CD14-positive monocyte (primary cell): ENCODE measurements around the gene PHACTR2. TPM values are rescaled to one million over a fixed set of nuclear protein-coding genes. Genes with fewer than 3 reads are reported as not detected.
"Not testable (repeated sequence)": the region's sequence is repeated elsewhere in the genome, so short reads cannot be mapped to it uniquely, and the experiment has no call there.

Source experiments
- DNase-seq, 3 donors: peaks; one replicate each; pipeline ENCODE4 v3.0.0-alpha.2; 2011 to 2022
- H2AFZ ChIP-seq: 2 replicates; pipeline ENCODE4 v1.6.0; 2012; ENCODE audit warnings: mild to moderate bottlenecking, low read depth, low read length, inconsistent platforms; ENCODE audit not compliant: insufficient read depth, poor library complexity, severe bottlenecking
- H3K27ac ChIP-seq, 2 donors: 1 replicate in 1 of 2; 2 replicates in 1 of 2; pipeline ENCODE4 v1.5.1; 2012 to 2013; ENCODE audit warnings: low read length in 2 of 2, control low read depth in 1 of 2, inconsistent platforms in 1 of 2, low read depth in 1 of 2, mild to moderate bottlenecking in 1 of 2
- H3K27me3 ChIP-seq, 2 donors: one replicate each; pipeline versions ENCODE4 v1.6.0 to v1.6.1; 2011 to 2013; ENCODE audit warnings: low read length in 2 of 2; ENCODE audit not compliant: control insufficient read depth in 2 of 2, insufficient read depth in 2 of 2
- H3K36me3 ChIP-seq, 2 donors: replicated peaks in 1 of 2; 1 replicate in 1 of 2; 2 replicates in 1 of 2; pipeline versions ENCODE4 v1.5.1 to v1.6.1; 2012 to 2013; ENCODE audit warnings: low read length in 2 of 2, control low read depth in 1 of 2, inconsistent platforms in 1 of 2, mild to moderate bottlenecking in 1 of 2; ENCODE audit not compliant: insufficient read depth in 2 of 2, control insufficient read depth in 1 of 2
- H3K4me1 ChIP-seq, 2 donors: 1 replicate in 1 of 2; 2 replicates in 1 of 2; pipeline versions ENCODE4 v1.5.1 to v1.6.1; 2012 to 2013; ENCODE audit warnings: low read length in 2 of 2, control low read depth in 1 of 2, inconsistent platforms in 1 of 2, mild to moderate bottlenecking in 1 of 2, moderate library complexity in 1 of 2; ENCODE audit not compliant: insufficient read depth in 2 of 2, control insufficient read depth in 1 of 2
- H3K4me2 ChIP-seq: replicated peaks from 2 replicates; pipeline ENCODE3; 2012; ENCODE audit warnings: low read length, moderate library complexity, mild to moderate bottlenecking; ENCODE audit not compliant: poor library complexity, severe bottlenecking; ENCODE audit errors: extremely low read depth
- H3K4me3 ChIP-seq, 3 experiments: fragments of 200-600 bp in 1 of 3; sonication (generic) in 1 of 3; replicated peaks in 1 of 3; 1 replicate in 2 of 3; 2 replicates in 1 of 3; pipeline ENCODE4 v1.5.1; 2011 to 2013; ENCODE audit warnings: low read length in 3 of 3, mild to moderate bottlenecking in 3 of 3, control low read depth in 2 of 3, low read depth in 2 of 3, inconsistent platforms in 1 of 3, moderate library complexity in 1 of 3
- H3K79me2 ChIP-seq: 2 replicates; pipeline ENCODE4 v1.6.0; 2012; ENCODE audit warnings: mild to moderate bottlenecking, control low read depth, inconsistent platforms, low read length, moderate library complexity; ENCODE audit not compliant: insufficient read depth
- H3K9ac ChIP-seq: 2 replicates; pipeline ENCODE4 v1.6.0; 2017; ENCODE audit warnings: low read length, mild to moderate bottlenecking; ENCODE audit not compliant: insufficient read depth, poor library complexity, severe bottlenecking
- H3K9me3 ChIP-seq, 2 donors: replicated peaks in 1 of 2; 1 replicate in 1 of 2; 2 replicates in 1 of 2; pipeline versions ENCODE4 v1.5.1 to v1.6.1; 2012 to 2013; ENCODE audit warnings: low read length in 2 of 2, control low read depth in 1 of 2; ENCODE audit not compliant: control insufficient read depth in 1 of 2, insufficient read depth in 1 of 2
- H4K20me1 ChIP-seq: 2 replicates; pipeline ENCODE4 v1.6.0; 2012; ENCODE audit warnings: mild to moderate bottlenecking, low read length, control low read depth, moderate library complexity; ENCODE audit not compliant: insufficient read depth
- H3K27ac Mint-ChIP-seq, 7 donors: one replicate each; pipeline ENCODE4 v1.8.0; 2020; ENCODE audit warnings: mild to moderate bottlenecking in 7 of 7, mixed read lengths in 7 of 7, moderate library complexity in 6 of 7, inconsistent platforms in 2 of 7
- H3K27me3 Mint-ChIP-seq, 3 donors: one replicate each; pipeline ENCODE4 v1.8.0; 2021 to 2022; ENCODE audit warnings: low read depth in 3 of 3, mild to moderate bottlenecking in 3 of 3, mixed read lengths in 3 of 3, moderate library complexity in 3 of 3, inconsistent platforms in 1 of 3
- H3K36me3 Mint-ChIP-seq, 2 donors: one replicate each; pipeline ENCODE4 v1.8.0; 2020; ENCODE audit warnings: mixed read lengths in 2 of 2, inconsistent platforms in 1 of 2, mild to moderate bottlenecking in 1 of 2
- H3K4me1 Mint-ChIP-seq: one replicate; pipeline ENCODE4 v1.8.0; 2020; ENCODE audit warnings: mild to moderate bottlenecking, mixed read lengths
- H3K4me3 Mint-ChIP-seq, 2 donors: one replicate each; pipeline ENCODE4 v1.8.0; 2020; ENCODE audit warnings: mild to moderate bottlenecking in 2 of 2, mixed read lengths in 2 of 2, moderate library complexity in 1 of 2
- H3K9me3 Mint-ChIP-seq, 7 donors: one replicate each; pipeline ENCODE4 v1.8.0; 2020 to 2022; ENCODE audit warnings: mixed read lengths in 7 of 7, mild to moderate bottlenecking in 6 of 7, moderate library complexity in 6 of 7, inconsistent platforms in 2 of 7
- CTCF ChIP-seq: fragments of 200-600 bp; IDR thresholded peaks from one replicate; pipeline ENCODE4 v1.8.0; 2022; ENCODE audit warnings: antibody characterized with exemption, mild to moderate bottlenecking
- WGBS: methylation state at CpG from one replicate; pipeline ENCODE4 v1.1.5; 2013; ENCODE audit warnings: missing lambda C conversion rate; ENCODE audit not compliant: insufficient coverage; 5-methylcytosine and 5-hydroxymethylcytosine counted together
- intact Hi-C, 2 donors: fragments of 100-400 bp; cut with micrococcal nuclease; formaldehyde crosslinking; loops; one replicate each; pipeline versions ENCODE4 v1.15.0 to v1.15.1; 2023
- polyA plus RNA-seq, 3 donors: library from polyadenylated mRNA; depleted of rRNA in 1 of 3; unstranded in 2 of 3; stranded (reverse) in 1 of 3; fragments of 300-500 nt in 2 of 3; fragments of >200 nt in 1 of 3; fragmentation: Illumina TruSeq in 2 of 3; gene quantifications; 1 replicate in 2 of 3; 2 replicates in 1 of 3; pipeline ENCODE4 v1.2.3, GENCODE V29; 2012 to 2021

Gene PHACTR2
- polyA plus RNA-seq, 3 donors, result 9.6 to 11.6 (median 11.2) TPM

- Histone ChIP-seq H3K36me3 (no peaks in the 10 kb centered on the region), H3K9ac (no peak overlapping the region), H3K4me2 (no peak overlapping the region), H3K4me1 (peaks cover 7 to 8% of the 10 kb centered on the region in 2 donors), H4K20me1 (peaks cover 28% of the 10 kb centered on the region), H3K79me2 (peaks cover 10% of the 10 kb centered on the region), H3K4me3 (no peak overlapping the region), H3K9me3 (no peaks in the 10 kb centered on the region), H3K27me3 (no peaks in the 10 kb centered on the region), H3K27ac (no peak overlapping the region), H2AFZ (no peak overlapping the region)
- intact Hi-C loops, result no loop called here
- 43% methylated on average over 2 of the region's 3 CpGs for WGBS
- TF ChIP-seq CTCF, result no peak
- Mint-ChIP-seq H3K27ac (peak overlapping the region in 1 of 7 donors; percentile 9), H3K9me3 (peaks cover 0 to 5% (median 2%) of the 10 kb centered on the region in 7 donors), H3K4me1 (peaks cover 11% of the 10 kb centered on the region), H3K27me3 (peaks cover 0 to 1% (median 0%) of the 10 kb centered on the region in 3 donors), H3K4me3 (no peak overlapping the region), H3K36me3 (peaks cover 5 to 7% of the 10 kb centered on the region in 2 donors)
- DNase-seq, result no peak
Observed at GRCh38 chr6:143647191-143647590, 30.6 kb upstream of the PHACTR2 start.

GRCh38 chr6:143647732-143648131 is 30.0 kb upstream of the PHACTR2 start:
- Histone ChIP-seq H4K20me1 (peaks cover 28% of the 10 kb centered on the region), H2AFZ (no peak overlapping the region), H3K79me2 (peaks cover 10% of the 10 kb centered on the region), H3K4me2 (no peak overlapping the region), H3K36me3 (no peaks in the 10 kb centered on the region), H3K4me1 (peaks cover 7 to 8% of the 10 kb centered on the region in 2 donors), H3K9me3 (no peaks in the 10 kb centered on the region), H3K4me3 (no peak overlapping the region), H3K27me3 (no peaks in the 10 kb centered on the region), H3K9ac (no peak overlapping the region), H3K27ac (no peak overlapping the region)
- no peak overlapping the region for H3K4me3 Mint-ChIP-seq
- peaks cover 0 to 1% (median 0%) of the 10 kb centered on the region in 3 donors for H3K27me3 Mint-ChIP-seq
- no peak for TF ChIP-seq CTCF
- peaks cover 5 to 7% of the 10 kb centered on the region in 2 donors for H3K36me3 Mint-ChIP-seq
- DNase-seq, result peak in 2 of 3 donors; percentile 6 to 13
- H3K27ac Mint-ChIP-seq, result peak overlapping the region in 1 of 7 donors; percentile 78
- intact Hi-C loops, result no loop called here
- peaks cover 0 to 5% (median 2%) of the 10 kb centered on the region in 7 donors for H3K9me3 Mint-ChIP-seq
- WGBS, result 9% methylated on average over 6 of the region's 6 CpGs
- peaks cover 12% of the 10 kb centered on the region for H3K4me1 Mint-ChIP-seq

- H3K79me2 ChIP-seq, H3K36me3 ChIP-seq, H3K9ac ChIP-seq, H3K9me3 ChIP-seq, H3K4me3 ChIP-seq, H3K27me3 ChIP-seq, intact Hi-C loops, H3K27ac ChIP-seq, H3K9me3 Mint-ChIP-seq, H3K4me2 ChIP-seq, H3K4me3 Mint-ChIP-seq, H3K27me3 Mint-ChIP-seq, H3K27ac Mint-ChIP-seq, H2AFZ ChIP-seq, DNase-seq, H3K36me3 Mint-ChIP-seq: not testable (repeated sequence)
- H3K4me1 ChIP-seq, result peaks cover 7 to 20% of the 10 kb centered on the region in 2 donors
- no CpG with 5 or more reads among the region's 1 CpG for WGBS
- peaks cover 28% of the 10 kb centered on the region for H4K20me1 ChIP-seq
- peaks cover 26% of the 10 kb centered on the region for H3K4me1 Mint-ChIP-seq
Observed at GRCh38 chr6:143649319-143649718, 28.4 kb upstream of the PHACTR2 start.
